Stimulated activated naive CD8-positive, alpha-beta T cell treated with anti-CD3 and anti-CD28 coated beads, Interleukin-15, amount 100 ng/mL, for 72 hours (primary cell): ENCODE measurements around the gene IGF2BP1.
"Not testable (repeated sequence)": the region's sequence is repeated elsewhere in the genome, so short reads cannot be mapped to it uniquely, and the experiment has no call there.

ENCODE experiments used
- ATAC-seq: fragments of 150-1000 bp; cut with Tn5 transposase; 2 replicates; pipeline ENCODE4 v1.10.0; 2021; ENCODE audit warnings: mild to moderate bottlenecking, moderate library complexity
- DNase-seq, 2 donors: peaks; one replicate each; pipeline ENCODE4 v3.0.0; 2021 to 2022
- H3K27ac Mint-ChIP-seq, 2 donors: one replicate each; pipeline ENCODE4 v1.8.0; 2022; ENCODE audit warnings: mild to moderate bottlenecking in 2 of 2, mixed read lengths in 2 of 2, moderate library complexity in 2 of 2
- H3K27me3 Mint-ChIP-seq: one replicate; pipeline ENCODE4 v1.8.0; 2022; ENCODE audit warnings: mixed read lengths
- H3K4me1 Mint-ChIP-seq: one replicate; pipeline ENCODE4 v1.8.0; 2022; ENCODE audit warnings: mild to moderate bottlenecking, mixed read lengths
- H3K4me3 Mint-ChIP-seq, 2 donors: one replicate each; pipeline ENCODE4 v1.8.0; 2022; ENCODE audit warnings: mild to moderate bottlenecking in 2 of 2, mixed read lengths in 2 of 2, moderate library complexity in 1 of 2
- H3K9me3 Mint-ChIP-seq, 2 donors: one replicate each; pipeline ENCODE4 v1.8.0; 2022; ENCODE audit warnings: mixed read lengths in 2 of 2

IGF2BP1 gene

DNA sequence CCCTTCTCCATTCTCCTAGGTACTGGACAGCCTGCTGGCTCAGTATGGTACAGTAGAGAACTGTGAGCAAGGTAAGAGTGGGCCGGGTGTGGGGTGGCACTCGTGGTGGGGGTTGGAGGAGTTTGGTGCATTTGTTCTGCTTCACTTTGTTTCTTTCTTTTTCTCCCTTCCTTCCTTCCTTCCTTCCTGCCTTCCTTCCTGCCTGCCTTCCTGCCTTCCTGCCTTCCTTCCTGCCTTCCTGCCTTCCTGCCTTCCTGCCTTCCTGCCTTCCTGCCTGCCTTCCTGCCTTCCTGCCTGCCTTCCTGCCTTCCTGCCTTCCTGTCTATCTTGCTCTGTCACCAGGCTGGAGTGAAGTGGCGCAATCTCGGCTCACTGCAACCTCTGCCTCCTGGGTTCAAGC lies 29.3 kb downstream of the IGF2BP1 start:
- H3K27ac Mint-ChIP-seq: peak overlapping the region in 1 of 2 donors; percentile 8
- not testable (repeated sequence) for DNase-seq, H3K27me3 Mint-ChIP-seq, H3K9me3 Mint-ChIP-seq, H3K4me3 Mint-ChIP-seq, H3K4me1 Mint-ChIP-seq, ATAC-seq

DNA sequence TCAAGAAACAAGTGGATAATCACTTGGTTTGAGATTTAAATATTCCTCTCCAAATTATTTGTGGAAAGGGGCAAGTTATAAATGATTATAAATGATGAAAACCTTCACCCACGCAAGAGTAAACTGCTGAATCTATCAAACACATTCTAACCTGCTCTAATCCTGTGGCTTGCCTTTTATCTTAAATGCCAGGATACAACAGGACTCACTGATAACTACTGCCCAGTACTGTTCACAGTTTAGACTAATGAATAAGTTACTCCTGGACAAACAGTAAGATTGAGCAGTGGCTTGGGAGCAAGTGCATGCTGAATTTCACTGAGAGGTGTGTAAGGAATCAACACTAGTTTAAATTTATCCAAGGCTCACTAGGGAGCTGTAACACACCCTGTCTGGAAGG lies 31.1 kb downstream of the IGF2BP1 start:
- no peak overlapping the region for H3K27ac Mint-ChIP-seq
- peaks cover 6% of the 10 kb centered on the region for H3K27me3 Mint-ChIP-seq
- ATAC-seq (no peak), DNase-seq (no peak)
- H3K4me3 Mint-ChIP-seq: no peak overlapping the region
- peaks cover 6% of the 10 kb centered on the region for H3K4me1 Mint-ChIP-seq
- H3K9me3 Mint-ChIP-seq: no peaks in the 10 kb centered on the region

DNA sequence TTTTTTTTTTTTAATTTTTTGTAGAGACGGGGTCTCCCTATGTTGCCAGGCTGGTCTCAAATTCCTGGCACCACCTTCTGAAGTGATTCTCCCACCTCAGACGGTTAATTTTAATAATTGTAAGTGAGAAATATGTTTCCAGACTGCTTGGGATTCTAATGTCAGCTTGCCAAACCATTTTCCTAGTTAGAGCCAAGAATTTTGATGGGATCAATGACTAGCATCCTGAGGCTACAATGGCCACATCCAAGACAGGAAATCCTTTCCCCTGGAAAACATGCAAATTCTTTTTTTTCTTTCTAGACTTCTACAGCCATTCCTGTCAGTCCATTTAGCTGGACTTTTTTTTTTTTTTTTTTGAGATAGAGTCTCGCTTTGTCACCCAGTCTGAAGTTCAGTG lies 32.6 kb downstream of the IGF2BP1 start:
- Mint-ChIP-seq H3K27me3 (peaks cover 6% of the 10 kb centered on the region), H3K27ac (no peak overlapping the region), H3K4me1 (peaks cover 6% of the 10 kb centered on the region), H3K4me3 (no peak overlapping the region), H3K9me3 (no peaks in the 10 kb centered on the region)
- DNase-seq (no peak), ATAC-seq (no peak)

DNA sequence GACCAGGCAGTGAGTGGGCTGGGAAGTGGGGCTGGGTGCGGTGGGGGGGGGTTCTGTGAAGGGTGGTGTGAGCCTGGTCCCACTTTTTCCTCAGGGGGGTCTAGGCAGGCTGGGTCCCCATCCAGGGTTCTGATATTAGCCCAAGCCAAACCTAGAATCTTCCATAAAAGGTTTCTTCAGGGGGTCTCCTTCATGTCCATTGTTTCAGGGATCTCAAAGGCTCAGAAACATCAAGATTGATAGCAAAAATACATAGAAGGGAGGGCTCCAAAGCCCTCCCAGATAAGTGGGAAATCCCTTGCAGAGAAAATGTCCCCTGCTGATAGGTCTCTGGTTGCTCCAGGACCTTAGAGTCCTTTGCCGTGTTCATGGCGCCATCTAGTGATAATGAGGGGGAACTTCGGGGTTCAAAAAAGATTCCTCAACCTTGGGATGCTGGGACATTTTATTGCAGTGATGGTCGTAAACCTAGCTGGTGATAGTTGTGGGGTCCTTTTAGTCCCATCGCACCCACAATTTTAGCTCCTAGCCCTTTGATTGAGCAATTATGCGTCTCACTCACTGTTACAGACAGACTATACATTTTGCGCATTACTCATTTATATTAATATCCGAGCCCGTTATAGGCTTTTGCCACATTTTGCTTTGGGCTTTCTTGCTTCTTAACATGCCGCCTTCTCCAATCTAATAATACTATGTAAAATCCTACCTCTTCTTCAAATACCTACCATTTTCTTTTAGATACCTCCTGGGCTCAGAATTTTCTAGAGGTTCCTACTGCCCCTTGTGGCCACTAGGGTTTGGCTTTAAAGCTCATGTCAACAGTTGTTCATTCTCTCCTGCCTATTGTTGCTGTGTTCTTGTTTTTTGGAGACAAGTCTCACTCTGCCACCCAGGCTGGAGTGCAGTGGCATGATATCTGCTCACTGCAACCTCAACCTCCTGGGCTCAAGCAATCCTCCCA lies 35.1 kb downstream of the IGF2BP1 start:
- H3K27ac Mint-ChIP-seq: no peak overlapping the region
- ATAC-seq (peak; percentile 88), DNase-seq (peak; percentile 56 to 62)
- H3K4me3 Mint-ChIP-seq: no peak overlapping the region
- peaks cover 6% of the 10 kb centered on the region for H3K4me1 Mint-ChIP-seq
- H3K27me3 Mint-ChIP-seq: peaks cover 6% of the 10 kb centered on the region
- no peaks in the 10 kb centered on the region for H3K9me3 Mint-ChIP-seq

- Mint-ChIP-seq H3K27ac (no peak overlapping the region), H3K9me3 (no peaks in the 10 kb centered on the region), H3K4me3 (no peak overlapping the region), H3K4me1 (peaks cover 6% of the 10 kb centered on the region), H3K27me3 (no peaks in the 10 kb centered on the region)
- DNase-seq: peak; percentile 40 to 41
- peak; percentile 56 for ATAC-seq
Measured at GRCh38 chr17:49035470-49036269, 38.5 kb downstream of the IGF2BP1 start.

DNA sequence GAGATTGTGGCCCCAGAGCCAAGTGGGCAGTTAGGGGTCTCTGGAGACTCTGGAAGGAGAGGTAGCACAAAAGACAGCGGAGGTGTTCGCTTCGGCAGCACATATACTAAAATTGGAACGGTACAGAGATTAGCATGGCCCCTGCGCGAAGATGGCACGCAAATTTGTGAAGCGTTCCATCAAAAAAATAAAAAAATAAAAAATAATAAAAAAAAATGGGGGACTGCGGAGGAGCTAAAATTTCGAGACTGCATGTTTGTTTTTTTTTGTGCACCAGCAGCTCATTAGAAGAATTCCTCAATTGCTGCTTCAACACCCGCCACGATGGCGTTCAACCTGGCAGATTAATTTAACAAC lies 39.1 kb downstream of the IGF2BP1 start:
- DNase-seq: no peak
- no peaks in the 10 kb centered on the region for H3K9me3 Mint-ChIP-seq
- H3K4me3 Mint-ChIP-seq: no peak overlapping the region
- peaks cover 6% of the 10 kb centered on the region for H3K4me1 Mint-ChIP-seq
- no peak overlapping the region for H3K27ac Mint-ChIP-seq
- H3K27me3 Mint-ChIP-seq: no peaks in the 10 kb centered on the region
- no peak for ATAC-seq

DNA sequence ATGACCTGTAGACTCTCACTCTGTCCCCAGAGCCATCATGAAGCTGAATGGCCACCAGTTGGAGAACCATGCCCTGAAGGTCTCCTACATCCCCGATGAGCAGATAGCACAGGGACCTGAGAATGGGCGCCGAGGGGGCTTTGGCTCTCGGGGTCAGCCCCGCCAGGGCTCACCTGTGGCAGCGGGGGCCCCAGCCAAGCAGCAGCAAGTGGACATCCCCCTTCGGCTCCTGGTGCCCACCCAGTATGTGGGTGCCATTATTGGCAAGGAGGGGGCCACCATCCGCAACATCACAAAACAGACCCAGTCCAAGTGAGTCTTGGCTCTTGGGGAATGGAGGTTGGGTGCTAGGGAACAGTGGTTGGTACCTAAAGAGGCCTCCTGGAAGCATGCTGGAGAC lies 41.0 kb downstream of the IGF2BP1 start:
- ATAC-seq (no peak), DNase-seq (no peak)
- H3K4me1 Mint-ChIP-seq: no peaks in the 10 kb centered on the region
- H3K27me3 Mint-ChIP-seq: no peaks in the 10 kb centered on the region
- no peak overlapping the region for H3K4me3 Mint-ChIP-seq
- H3K9me3 Mint-ChIP-seq: no peaks in the 10 kb centered on the region
- no peak overlapping the region for H3K27ac Mint-ChIP-seq

DNA sequence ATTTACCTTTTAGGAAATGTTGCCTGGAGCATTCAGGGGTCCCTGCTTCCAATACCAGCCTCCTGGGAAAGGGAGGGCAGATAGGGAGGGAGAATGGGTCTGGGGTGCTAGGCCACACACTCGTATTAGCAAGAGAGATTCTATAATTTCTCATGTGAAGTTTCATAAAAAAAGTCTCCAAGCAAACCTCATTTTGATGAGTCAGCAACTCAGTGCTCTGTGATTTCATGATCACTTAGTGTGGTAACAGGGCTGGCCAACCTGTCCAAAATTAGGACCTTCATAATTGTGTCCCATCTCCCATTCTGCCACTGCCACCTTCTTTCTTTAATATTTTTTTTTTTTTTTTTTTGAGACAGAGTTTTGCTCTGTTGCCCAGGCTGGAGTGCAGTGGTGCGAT lies 41.4 kb downstream of the IGF2BP1 start:
- no peaks in the 10 kb centered on the region for H3K4me1 Mint-ChIP-seq

GRCh38 chr17:49039518-49039917 lies 42.3 kb downstream of the IGF2BP1 start:
- not testable (repeated sequence) for H3K4me3 Mint-ChIP-seq, DNase-seq, ATAC-seq, H3K9me3 Mint-ChIP-seq, H3K27ac Mint-ChIP-seq, H3K4me1 Mint-ChIP-seq, H3K27me3 Mint-ChIP-seq

More for the DNA sequence above, 41.4 kb downstream of the IGF2BP1 start:
- DNase-seq (no peak), ATAC-seq (no peak)
- no peak overlapping the region for H3K27ac Mint-ChIP-seq
- H3K4me3 Mint-ChIP-seq: no peak overlapping the region
- no peaks in the 10 kb centered on the region for H3K27me3 Mint-ChIP-seq
- no peaks in the 10 kb centered on the region for H3K9me3 Mint-ChIP-seq

GRCh38 chr17:49041527-49041926 lies 44.3 kb downstream of the IGF2BP1 start:
- peaks cover 12% of the 10 kb centered on the region for H3K27me3 Mint-ChIP-seq

DNA sequence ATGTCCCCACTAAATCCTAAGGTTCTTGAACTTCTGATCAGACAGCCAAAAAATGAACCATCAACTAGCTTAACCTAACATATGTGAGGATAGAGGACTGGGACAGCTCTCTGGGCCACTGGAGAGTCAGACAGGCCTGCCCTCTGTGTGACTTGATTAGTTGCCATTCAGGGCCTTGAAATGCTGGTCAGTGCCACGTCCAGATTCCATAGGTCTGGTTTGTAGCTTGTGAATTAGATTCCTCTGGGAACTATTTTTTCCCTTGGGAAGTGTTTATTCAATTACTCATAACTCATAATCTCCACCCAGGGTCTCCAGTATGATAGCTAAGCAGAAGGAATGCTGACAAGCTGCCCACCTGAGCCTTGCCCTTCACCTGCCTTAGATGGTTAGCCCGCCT lies 48.2 kb downstream of the IGF2BP1 start:
- H3K9me3 Mint-ChIP-seq: no peaks in the 10 kb centered on the region
- no peak overlapping the region for H3K4me3 Mint-ChIP-seq
- H3K27me3 Mint-ChIP-seq: peaks cover 12% of the 10 kb centered on the region
- DNase-seq: no peak
- H3K27ac Mint-ChIP-seq: no peak overlapping the region
- no peak for ATAC-seq
- H3K4me1 Mint-ChIP-seq: no peaks in the 10 kb centered on the region

More at GRCh38 chr17:49041527-49041926, 44.3 kb downstream of the IGF2BP1 start:
- Mint-ChIP-seq H3K9me3 (no peaks in the 10 kb centered on the region), H3K27ac (no peak overlapping the region), H3K4me1 (no peaks in the 10 kb centered on the region), H3K4me3 (no peak overlapping the region)
- ATAC-seq (no peak), DNase-seq (no peak)

- Mint-ChIP-seq H3K27me3 (peaks cover 12% of the 10 kb centered on the region), H3K9me3 (no peaks in the 10 kb centered on the region), H3K4me3 (no peak overlapping the region), H3K27ac (no peak overlapping the region), H3K4me1 (no peaks in the 10 kb centered on the region)
- ATAC-seq: no peak
- DNase-seq: no peak
Measured at GRCh38 chr17:49046912-49047311, 49.7 kb downstream of the IGF2BP1 start.

- no peak for ATAC-seq
- Mint-ChIP-seq H3K4me1 (no peaks in the 10 kb centered on the region), H3K9me3 (no peaks in the 10 kb centered on the region), H3K27me3 (peaks cover 12% of the 10 kb centered on the region), H3K27ac (no peak overlapping the region), H3K4me3 (no peak overlapping the region)
- DNase-seq: no peak
Measured at GRCh38 chr17:49049265-49049664, 52.1 kb downstream of the IGF2BP1 start.

- no peak overlapping the region for H3K27ac Mint-ChIP-seq
Measured at GRCh38 chr17:49050611-49051010, 53.4 kb downstream of the IGF2BP1 start.

GRCh38 chr17:49051269-49051668 lies 54.1 kb downstream of the IGF2BP1 start:
- H3K9me3 Mint-ChIP-seq: no peaks in the 10 kb centered on the region

More at GRCh38 chr17:49050611-49051010, 53.4 kb downstream of the IGF2BP1 start:
- DNase-seq (no peak), ATAC-seq (no peak)
- Mint-ChIP-seq H3K4me3 (no peak overlapping the region), H3K4me1 (no peaks in the 10 kb centered on the region), H3K9me3 (no peaks in the 10 kb centered on the region), H3K27me3 (peaks cover 8% of the 10 kb centered on the region)

More at GRCh38 chr17:49051269-49051668, 54.1 kb downstream of the IGF2BP1 start:
- no peak overlapping the region for H3K27ac Mint-ChIP-seq
- H3K4me1 Mint-ChIP-seq: peaks cover 6% of the 10 kb centered on the region
- DNase-seq (no peak), ATAC-seq (no peak)
- no peak overlapping the region for H3K4me3 Mint-ChIP-seq
- H3K27me3 Mint-ChIP-seq: peaks cover 2% of the 10 kb centered on the region
